NCI-H1694 (cell line): ENCODE measurements around the gene KLRB1.
"Not testable (repeated sequence)": the region's sequence is repeated elsewhere in the genome, so short reads cannot be mapped to it uniquely, and the experiment has no call there.

Experiments used
- DNase-seq: peaks from one replicate; lab custom pipeline; 2025; lab: John Stamatoyannopoulos, UW

The KLRB1 gene

GRCh38 chr12:9607716-9608115 is at the start of gene KLRB1:
Gene KLRB1, minus strand, starts transcription at chr12:9607916. Its CDS starts 77 bp downstream, at chr12:9607839.
- DNase-seq = no peak

DNA sequence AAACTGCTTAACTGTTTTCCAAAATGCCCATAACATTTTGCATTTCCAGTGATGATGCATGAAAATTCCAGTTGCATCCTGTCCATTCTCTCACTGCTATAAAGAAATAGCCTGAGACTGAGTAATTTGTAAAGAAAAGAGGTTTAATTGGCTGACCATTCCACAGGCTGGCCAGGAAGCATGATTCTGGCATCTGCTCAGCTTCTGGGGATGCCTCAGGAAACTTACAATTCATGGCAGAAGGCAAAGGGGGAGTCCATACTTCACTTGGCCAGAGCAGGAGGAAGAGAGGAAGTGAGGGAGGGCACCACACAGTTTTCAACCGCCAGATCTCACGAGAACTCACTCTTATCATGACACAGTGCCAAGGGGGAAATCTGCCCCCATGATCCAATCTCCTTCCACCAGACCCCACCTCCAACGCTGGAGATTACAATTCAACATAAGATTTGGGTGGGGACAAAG is 43.6 kb upstream of the KLRB1 start:
- no peak for DNase-seq

DNA sequence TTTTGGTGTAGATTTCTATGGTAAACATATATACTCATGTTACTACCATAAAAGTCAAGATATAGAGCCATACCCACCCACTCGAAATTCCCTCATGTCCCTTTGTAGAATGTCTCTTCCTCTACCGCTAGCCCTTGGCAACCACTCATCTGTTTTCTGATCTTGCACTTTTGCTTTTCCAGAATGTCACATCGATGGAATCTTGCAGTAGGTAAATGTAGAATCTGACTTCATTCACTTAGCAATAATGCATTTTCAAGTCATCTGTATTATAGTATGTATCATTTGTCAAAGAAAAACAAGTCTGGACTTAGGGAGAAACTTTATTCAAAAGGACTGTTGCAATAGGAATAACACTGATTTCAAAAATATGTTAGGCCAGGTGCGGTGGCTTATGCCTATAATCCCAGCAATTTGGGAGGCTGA is 42.4 kb upstream of the KLRB1 start:
- DNase-seq = no peak

DNA sequence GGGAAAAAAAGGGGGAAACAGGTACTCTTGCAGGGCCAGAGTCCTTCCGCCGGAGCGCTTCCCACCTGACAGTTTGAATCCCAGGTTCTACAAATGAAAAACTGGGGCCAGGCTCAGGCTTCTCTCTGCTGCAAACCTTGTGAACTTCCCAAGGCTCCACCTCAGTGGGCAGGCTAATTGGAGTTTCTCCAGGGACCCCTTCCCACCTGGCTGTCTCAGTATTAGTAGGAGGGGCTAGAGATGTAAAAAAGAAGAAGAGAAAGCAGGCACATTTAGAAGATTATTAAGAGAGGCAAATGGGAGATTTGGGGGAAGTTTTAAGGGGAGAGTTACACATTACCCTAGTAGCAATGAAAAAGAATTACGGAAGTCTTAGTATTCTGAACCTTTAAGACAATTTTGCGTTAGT is 41.8 kb upstream of the KLRB1 start:
- DNase-seq = no peak

GRCh38 chr12:9648701-9649531 is 41.2 kb upstream of the KLRB1 start:
- DNase-seq = no peak

DNA sequence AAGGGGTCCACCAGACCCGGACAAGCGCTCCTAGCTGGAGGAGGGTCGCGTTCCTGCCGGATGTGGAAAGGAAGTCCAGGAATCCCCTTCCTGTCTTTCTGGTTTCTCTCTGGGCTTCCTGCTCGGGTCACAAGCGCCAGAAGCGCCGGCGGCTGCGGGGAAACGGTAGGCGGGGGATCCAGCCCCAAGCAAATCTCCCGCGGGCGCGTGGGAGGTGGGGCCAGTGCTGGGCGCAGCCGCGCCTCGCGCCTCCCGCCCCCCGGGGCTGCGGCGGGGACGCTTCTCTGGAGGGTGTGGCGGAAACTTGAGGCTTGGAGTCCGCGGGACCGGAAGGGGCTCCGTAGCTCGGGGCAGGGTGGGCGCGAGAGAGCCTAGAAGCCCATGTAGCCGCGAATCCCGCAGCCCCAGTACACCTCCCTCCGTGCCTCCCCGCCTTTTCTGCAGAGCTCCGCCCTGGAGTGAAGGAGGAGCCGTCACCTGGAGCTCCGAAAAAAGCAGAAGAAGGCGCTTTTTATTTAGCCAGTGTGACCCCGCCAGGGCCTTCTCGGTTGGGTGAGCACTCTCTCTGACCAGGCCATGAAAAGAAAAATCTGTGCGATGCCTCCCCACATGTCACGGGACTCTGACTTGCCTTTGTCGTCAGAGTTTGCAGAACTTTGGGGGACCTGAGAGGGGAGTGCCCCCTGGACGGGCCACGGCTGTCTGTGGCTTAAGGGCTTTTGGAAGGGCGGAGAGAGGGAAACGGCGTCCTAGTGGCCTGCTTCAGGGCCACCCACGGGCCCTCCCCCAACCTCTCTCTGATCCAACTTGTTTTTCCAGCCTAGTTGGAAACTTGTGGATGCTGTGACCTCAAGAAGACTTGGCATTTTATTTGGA is 40.3 kb upstream of the KLRB1 start:
- DNase-seq = peak; percentile 71

DNA sequence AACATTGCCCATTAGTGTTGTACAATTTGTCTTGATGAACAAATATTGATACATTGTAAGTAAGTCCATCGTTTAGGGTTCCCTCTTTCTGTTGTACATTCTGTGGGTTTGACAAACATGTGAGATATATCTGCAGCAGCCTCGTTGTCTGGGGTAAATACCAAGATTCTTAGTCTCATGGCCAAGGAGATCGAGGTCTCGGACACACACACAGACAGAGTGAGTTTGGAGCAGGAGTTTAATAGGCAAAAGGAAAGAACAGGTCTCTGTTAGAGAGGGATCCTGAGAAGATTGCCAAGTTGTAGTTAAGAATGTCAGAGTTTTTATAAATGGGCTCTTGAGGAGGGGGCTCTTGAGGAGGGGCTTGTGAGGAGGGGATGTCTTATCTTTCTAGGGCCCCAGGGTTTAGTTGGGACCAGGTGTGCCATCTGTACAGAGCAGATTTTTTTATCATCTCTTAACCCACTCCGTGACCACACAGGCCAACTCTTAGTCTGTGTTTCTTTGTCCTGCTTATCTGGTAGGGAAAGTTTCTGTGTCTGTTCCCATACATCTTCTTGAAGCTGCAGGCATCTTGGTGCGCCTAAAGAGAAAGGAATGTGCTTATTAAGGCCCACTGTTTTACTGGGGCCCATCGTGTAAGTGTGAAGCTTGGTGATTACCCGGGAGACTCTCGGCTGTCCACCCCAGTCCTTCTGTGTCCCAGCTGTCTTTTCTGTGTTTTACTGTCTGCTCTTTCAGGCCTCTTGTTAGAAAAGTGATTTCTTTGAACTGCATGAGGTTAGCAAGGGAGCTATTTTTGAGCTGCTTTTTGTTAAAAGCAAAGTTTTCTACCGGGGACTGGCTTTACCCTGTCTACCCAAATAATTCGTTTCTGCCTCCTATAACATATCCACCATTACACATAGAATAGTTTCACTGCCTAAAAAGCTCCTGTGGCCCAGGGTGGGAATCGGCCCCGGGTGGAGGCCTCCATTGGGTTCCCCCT is 39.4 kb upstream of the KLRB1 start:
- no peak for DNase-seq

DNA sequence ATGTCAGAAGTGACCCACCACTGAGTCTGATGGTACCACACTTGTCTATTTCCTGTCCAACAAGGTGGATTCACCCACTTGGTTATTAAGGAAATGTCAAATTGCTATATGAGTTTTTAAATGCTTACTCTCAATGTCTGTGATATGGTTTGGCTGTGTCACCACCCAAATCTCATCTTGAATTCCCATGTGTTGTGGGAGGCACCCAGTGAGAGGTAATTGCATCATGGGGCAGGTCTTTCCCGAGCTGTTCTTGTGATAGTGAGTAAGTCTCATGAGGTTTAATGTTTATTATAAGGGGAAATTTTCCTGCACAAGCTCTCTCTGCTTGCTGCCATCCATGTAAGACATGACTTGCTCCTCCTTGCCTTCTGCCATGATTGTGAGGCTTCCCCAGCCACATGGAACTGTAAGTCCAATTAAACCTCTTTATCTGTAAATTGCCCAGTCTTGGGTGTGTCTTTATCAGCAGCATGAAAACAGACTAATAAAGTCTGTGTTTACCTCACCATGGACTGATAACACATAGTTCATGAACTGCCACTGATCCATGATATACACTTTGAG is 37.4 kb upstream of the KLRB1 start:
- not testable (repeated sequence) for DNase-seq

- no peak for DNase-seq
Observed at GRCh38 chr12:9643266-9643660, 35.5 kb upstream of the KLRB1 start.

- DNase-seq = no peak
Observed at GRCh38 chr12:9642606-9643265, 35.0 kb upstream of the KLRB1 start.

DNA sequence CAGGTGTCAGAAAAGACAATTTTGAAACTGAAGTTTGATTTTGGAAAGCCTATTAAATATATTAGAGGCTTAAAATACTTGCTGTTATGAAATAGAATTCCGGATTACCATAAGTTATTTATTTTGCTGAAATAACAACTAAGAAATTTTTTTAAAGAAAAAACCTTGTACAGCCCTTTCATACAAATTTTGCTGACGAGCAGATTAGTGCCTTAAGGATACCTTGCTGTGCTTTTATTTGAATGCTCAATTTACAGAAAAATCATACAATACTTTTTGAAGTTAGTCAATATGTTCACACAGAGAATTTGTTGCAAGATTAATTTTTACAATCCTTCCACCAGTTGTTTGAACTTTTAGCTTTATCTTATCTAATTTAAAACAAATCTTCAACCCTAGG is 32.3 kb upstream of the KLRB1 start:
- DNase-seq = no peak

GRCh38 chr12:9636851-9637206 is 29.1 kb upstream of the KLRB1 start:
- no peak for DNase-seq

DNA sequence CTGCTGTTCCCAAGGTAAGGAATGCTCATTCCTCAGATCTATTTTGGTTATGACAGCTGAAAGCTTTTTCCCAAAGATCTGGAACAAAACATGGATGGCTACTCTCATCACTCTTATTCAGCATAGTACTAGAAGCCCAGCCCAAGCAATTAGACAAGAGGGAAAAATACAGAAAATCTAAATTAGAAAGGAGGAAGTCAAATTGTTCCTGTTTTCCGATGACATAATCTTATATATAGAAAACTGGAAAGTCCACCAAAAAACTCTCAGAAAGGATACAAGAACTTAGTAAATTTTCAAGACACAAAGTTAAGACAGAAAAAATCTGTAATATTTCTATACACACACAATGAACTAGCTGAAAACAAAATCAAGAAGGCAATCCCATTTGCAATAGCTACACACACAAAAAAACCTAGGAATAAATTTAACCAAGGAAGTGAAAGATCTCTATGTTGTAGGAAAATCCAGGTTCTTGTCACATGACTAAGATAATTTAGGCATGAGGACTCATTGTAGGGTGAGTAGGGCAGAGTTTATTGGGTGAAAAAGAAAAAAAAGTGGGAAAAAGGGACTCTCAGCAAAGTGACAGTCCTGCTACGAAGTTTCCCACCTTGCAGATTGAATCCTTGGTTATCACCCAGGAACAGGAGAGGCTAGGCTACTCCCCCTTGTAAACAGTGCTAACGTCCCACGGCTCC is 28.6 kb upstream of the KLRB1 start:
- no peak for DNase-seq

DNA sequence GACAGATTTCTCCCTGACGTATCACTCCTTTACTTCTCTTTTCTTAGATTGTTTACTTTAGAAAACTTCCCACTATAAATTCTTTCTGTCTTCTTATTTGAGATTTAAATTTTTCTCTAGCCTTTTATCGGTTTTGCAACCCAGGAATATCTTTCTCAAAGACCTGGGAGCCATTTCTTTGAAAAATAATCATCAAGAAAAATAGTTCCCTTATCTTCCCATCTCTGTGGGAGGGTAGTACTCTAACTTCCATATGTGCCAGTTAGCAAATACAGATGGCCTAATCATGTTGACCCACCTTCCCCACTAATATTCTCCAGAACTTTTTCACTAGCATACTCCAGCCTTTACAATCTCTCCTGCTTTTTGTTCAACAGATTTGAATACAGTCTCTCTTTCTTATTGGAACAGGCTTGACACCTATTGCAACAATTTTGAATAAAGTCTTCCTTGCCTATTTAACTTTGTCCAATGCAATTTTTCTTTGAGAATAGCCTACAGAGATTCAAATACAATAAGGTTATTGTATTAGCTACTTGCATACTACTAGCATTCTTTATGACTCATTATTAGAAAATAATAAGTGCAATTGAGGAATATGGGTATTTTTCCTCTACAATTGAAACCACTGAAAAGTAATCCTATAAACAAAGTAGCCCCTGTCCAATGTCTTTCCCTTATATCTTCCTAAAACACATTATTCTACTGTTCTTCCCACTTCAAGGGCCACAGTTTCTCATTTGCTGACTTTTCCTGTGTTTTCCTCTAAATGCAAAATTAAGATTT is 27.4 kb upstream of the KLRB1 start:
- DNase-seq = no peak

- DNase-seq = peak; percentile 71
Observed at GRCh38 chr12:9634177-9634803, 26.6 kb upstream of the KLRB1 start.

DNA sequence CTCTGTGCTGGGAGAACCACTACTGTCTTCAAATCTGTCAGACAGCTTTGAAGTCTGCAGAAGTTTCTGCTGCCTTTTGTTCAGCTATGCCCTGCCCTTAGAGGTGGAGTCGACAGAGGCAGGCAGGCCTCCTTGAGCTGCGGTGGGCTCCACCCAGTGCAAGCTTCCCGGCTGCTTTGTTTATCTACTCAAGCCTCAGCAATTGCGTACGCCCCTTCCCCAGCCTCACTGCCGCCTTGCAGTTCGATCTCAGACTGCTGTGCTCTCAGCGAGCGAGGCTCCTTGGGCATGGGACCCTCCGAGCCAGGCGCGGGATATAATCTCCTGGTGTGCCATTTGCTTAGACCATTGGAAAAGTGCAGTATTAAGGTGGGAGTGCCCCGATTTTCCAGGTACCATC is 25.1 kb upstream of the KLRB1 start:
- no peak for DNase-seq

GRCh38 chr12:9626821-9627220 is 19.1 kb upstream of the KLRB1 start:
- DNase-seq = no peak

GRCh38 chr12:9626291-9626690 is 18.6 kb upstream of the KLRB1 start:
- DNase-seq = no peak

DNA sequence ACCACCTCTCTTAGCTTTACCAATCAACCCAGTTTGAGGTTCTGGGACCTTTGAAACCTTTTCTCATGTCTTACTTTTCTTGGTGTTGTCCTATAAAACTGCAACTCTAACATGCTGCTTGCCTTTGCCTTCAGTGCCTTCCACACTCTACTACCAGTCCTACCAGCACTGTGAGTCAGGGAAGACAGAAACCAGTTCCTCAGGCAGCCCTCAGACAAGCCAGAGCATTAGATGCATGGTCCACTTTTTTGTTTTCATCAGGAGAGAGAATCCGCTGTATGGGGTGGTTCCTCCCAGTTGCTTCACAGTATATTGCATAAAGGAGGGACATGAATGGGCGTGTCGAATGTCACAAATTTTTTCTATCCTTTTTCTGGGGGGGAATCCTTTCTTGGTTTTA is 17.3 kb upstream of the KLRB1 start:
- DNase-seq = no peak
